ENCODE data around the gene NLRC5. TPM values are rescaled to one million over a fixed set of nuclear protein-coding genes. Genes with fewer than 3 reads are reported as not detected.

NLRC5 gene
- total RNA-seq, 4 donors from 2014 or later = 14.9 to 77.0 (median 23.9) TPM

- no peak overlapping the region for H3K27ac ChIP-seq
- no peak for DNase-seq
- intact Hi-C loops (cut with DNase I; ENCODE audit: low total_unique reads) = no loop called here
- no peaks in the 10 kb centered on the region for H3K27me3 ChIP-seq
- no peak overlapping the region for H3K4me3 ChIP-seq
- H3K9me3 ChIP-seq = no peaks in the 10 kb centered on the region
- H3K36me3 ChIP-seq = no peaks in the 10 kb centered on the region
- TF ChIP-seq CTCF (IDR thresholded peaks at IDR 0.05) = no peak
- TF ChIP-seq POLR2A (IDR thresholded peaks at IDR 0.05) = no peak
- no peaks in the 10 kb centered on the region for H3K4me1 ChIP-seq
These were observed 36.8 kb downstream of the NLRC5 start for GRCh38 chr16:57025941-57026777.

GRCh38 chr16:57026778-57027062 is 37.4 kb downstream of the NLRC5 start:
- no peak for DNase-seq
- Histone ChIP-seq H3K27ac (no peak overlapping the region), H3K36me3 (no peaks in the 10 kb centered on the region), H3K4me1 (no peaks in the 10 kb centered on the region), H3K4me3 (no peak overlapping the region), H3K9me3 (no peaks in the 10 kb centered on the region), H3K27me3 (no peaks in the 10 kb centered on the region)
- intact Hi-C loops (cut with DNase I; ENCODE audit: low total_unique reads) = no loop called here
- TF ChIP-seq POLR2A (IDR thresholded peaks at IDR 0.05) (no peak), CTCF (IDR thresholded peaks at IDR 0.05) (no peak)

GRCh38 chr16:57027067-57027466 is 37.7 kb downstream of the NLRC5 start:
- DNase-seq = no peak
- H3K4me1 ChIP-seq = no peaks in the 10 kb centered on the region
- H3K36me3 ChIP-seq = no peaks in the 10 kb centered on the region
- H3K27ac ChIP-seq = no peak overlapping the region
- intact Hi-C loops (cut with DNase I; ENCODE audit: low total_unique reads) = no loop called here
- H3K9me3 ChIP-seq = no peaks in the 10 kb centered on the region
- TF ChIP-seq CTCF (IDR thresholded peaks at IDR 0.05) (no peak), POLR2A (IDR thresholded peaks at IDR 0.05) (no peak)
- H3K27me3 ChIP-seq = no peaks in the 10 kb centered on the region
- H3K4me3 ChIP-seq = no peak overlapping the region

GRCh38 chr16:57028086-57028485 is 38.7 kb downstream of the NLRC5 start:
- intact Hi-C loops (cut with DNase I; ENCODE audit: low total_unique reads) = no loop called here
- H3K9me3 ChIP-seq = no peaks in the 10 kb centered on the region
- H3K4me1 ChIP-seq = no peaks in the 10 kb centered on the region
- no peaks in the 10 kb centered on the region for H3K36me3 ChIP-seq
- no peak overlapping the region for H3K27ac ChIP-seq
- H3K4me3 ChIP-seq = no peak overlapping the region
- no peak for TF ChIP-seq CTCF (IDR thresholded peaks at IDR 0.05)
- no peak for TF ChIP-seq POLR2A (IDR thresholded peaks at IDR 0.05)
- DNase-seq = no peak
- no peaks in the 10 kb centered on the region for H3K27me3 ChIP-seq

GRCh38 chr16:57029161-57030160 is 40.1 kb downstream of the NLRC5 start:
- H3K36me3 ChIP-seq = no peaks in the 10 kb centered on the region
- intact Hi-C loops (cut with DNase I; ENCODE audit: low total_unique reads) = no loop called here

More at GRCh38 chr16:57029161-57030160, 40.1 kb downstream of the NLRC5 start:
- no peak for DNase-seq
- H3K27ac ChIP-seq = no peak overlapping the region
- no peaks in the 10 kb centered on the region for H3K9me3 ChIP-seq
- no peaks in the 10 kb centered on the region for H3K4me1 ChIP-seq
- H3K4me3 ChIP-seq = no peak overlapping the region
- no peak for TF ChIP-seq POLR2A (IDR thresholded peaks at IDR 0.05)
- no peak for TF ChIP-seq CTCF (IDR thresholded peaks at IDR 0.05)
- H3K27me3 ChIP-seq = no peaks in the 10 kb centered on the region
